ENCODE measurements around the gene PPP1R8. TPM values are rescaled to one million over a fixed set of nuclear protein-coding genes. Genes with fewer than 3 reads are reported as not detected.
"Not testable (repeated sequence)": the region's sequence is repeated elsewhere in the genome, so short reads cannot be mapped to it uniquely, and the experiment has no call there.

Gene PPP1R8
- total RNA-seq, result 36.5 TPM

- DNase-seq (ENCODE audit: low spot score), result peak; percentile 95
These were observed at the start of gene PPP1R8 for GRCh38 chr1:27830621-27831440. TSS of gene PPP1R8 (plus strand) at chr1:27830782. CDS start at chr1:27830836, 54 bp downstream.

GRCh38 chr1:27782950-27783349, 47.6 kb upstream of the PPP1R8 start:
- no peak for DNase-seq (ENCODE audit: low spot score)

- no peak for DNase-seq (ENCODE audit: low spot score)
These were observed 45.9 kb upstream of the PPP1R8 start for GRCh38 chr1:27784700-27785099.

GRCh38 chr1:27785781-27786455, 44.7 kb upstream of the PPP1R8 start:
- DNase-seq (ENCODE audit: low spot score), result peak; percentile 79

- DNase-seq (ENCODE audit: low spot score), result no peak
These were observed 42.7 kb upstream of the PPP1R8 start for GRCh38 chr1:27787895-27788294.

GRCh38 chr1:27789540-27790041, 41.0 kb upstream of the PPP1R8 start:
- DNase-seq (ENCODE audit: low spot score), result peak; percentile 33

GRCh38 chr1:27790270-27790669, 40.3 kb upstream of the PPP1R8 start:
- not testable (repeated sequence) for DNase-seq (ENCODE audit: low spot score)

GRCh38 chr1:27795601-27796000, 35.0 kb upstream of the PPP1R8 start:
- DNase-seq (ENCODE audit: low spot score), result no peak

- no peak for DNase-seq (ENCODE audit: low spot score)
These were observed 25.8 kb upstream of the PPP1R8 start for GRCh38 chr1:27804791-27805190.

GRCh38 chr1:27806758-27807157, 23.8 kb upstream of the PPP1R8 start:
- no peak for DNase-seq (ENCODE audit: low spot score)

- DNase-seq (ENCODE audit: low spot score), result no peak
These were observed 23.2 kb upstream of the PPP1R8 start for GRCh38 chr1:27807385-27807784.

- DNase-seq (ENCODE audit: low spot score), result not testable (repeated sequence)
These were observed 22.5 kb upstream of the PPP1R8 start for GRCh38 chr1:27808131-27808530.

GRCh38 chr1:27809883-27810282, 20.7 kb upstream of the PPP1R8 start:
- DNase-seq (ENCODE audit: low spot score), result no peak

- DNase-seq (ENCODE audit: low spot score), result no peak
These were observed 18.7 kb upstream of the PPP1R8 start for GRCh38 chr1:27811741-27812500.

- peak; percentile 72 for DNase-seq (ENCODE audit: low spot score)
These were observed 13.5 kb upstream of the PPP1R8 start for GRCh38 chr1:27816921-27817630.

- DNase-seq (ENCODE audit: low spot score), result no peak
These were observed 8.7 kb upstream of the PPP1R8 start for GRCh38 chr1:27821761-27822315.

GRCh38 chr1:27823784-27824183, 6.8 kb upstream of the PPP1R8 start:
- no peak for DNase-seq (ENCODE audit: low spot score)

GRCh38 chr1:27824411-27824810, 6.2 kb upstream of the PPP1R8 start:
- no peak for DNase-seq (ENCODE audit: low spot score)

- DNase-seq (ENCODE audit: low spot score), result not testable (repeated sequence)
These were observed 1.1 kb upstream of the PPP1R8 start for GRCh38 chr1:27829339-27829960.

GRCh38 chr1:27831568-27832410, 1.2 kb downstream of the PPP1R8 start:
- DNase-seq (ENCODE audit: low spot score), result no peak

Measured in mucosa of gallbladder (tissue), 1 donor.